ENCODE results near the gene CEP131. TPM values are rescaled to one million over a fixed set of nuclear protein-coding genes. Genes with fewer than 3 reads are reported as not detected.
"Not testable (repeated sequence)": the region's sequence is repeated elsewhere in the genome, so short reads cannot be mapped to it uniquely, and the experiment has no call there.

CEP131 gene
- total and polyA plus RNA-seq, 2 of the 8 experiments (the other 6 are each of a cell fraction or from before 2014, with no cell fraction given), result 5.9 to 23.2 TPM

- H4K8ac ChIP-seq (ENCODE audit: extremely low read depth, insufficient read depth, low read length); H3K9ac ChIP-seq (replicated peaks in 1 of 4; ENCODE audit: extremely low read depth in 1 of 4, low read depth in 3 of 4, low read length in 3 of 4); H3K27ac ChIP-seq (ENCODE audit: low read depth, low read length); H2BK5ac ChIP-seq (ENCODE audit: low read depth, low read length); H3K23me2 ChIP-seq (ENCODE audit: low read depth, low read length); H2BK15ac ChIP-seq (ENCODE audit: low read length); H3K4me2 ChIP-seq (ENCODE audit: insufficient read depth in 1 of 2, low read depth in 2 of 2, low read length in 2 of 2); H4K5ac ChIP-seq (ENCODE audit: insufficient read length, low read depth, low read length); H3K79me1 ChIP-seq (ENCODE audit: low read depth, low read length); H3K14ac ChIP-seq (ENCODE audit: insufficient read length); H3K4ac ChIP-seq (replicated peaks; ENCODE audit: insufficient read length, low read depth, low read length); POLR2A ChIA-PET (ENCODE audit: partially characterized antibody); H3K4me3 ChIP-seq (ENCODE audit: extremely low read depth in 1 of 4, insufficient read depth in 2 of 4, low read depth in 3 of 4, low read length in 4 of 4); DNase-seq (ENCODE audit: low read depth in 1 of 2, low spot score in 2 of 2); H3K23ac ChIP-seq (ENCODE audit: insufficient read length); H2BK120ac ChIP-seq (replicated peaks; ENCODE audit: low read depth, low read length); H3K79me2 ChIP-seq (ENCODE audit: control insufficient read depth in 1 of 2, insufficient read depth in 2 of 2, low read length in 2 of 2); H3K36me3 ChIP-seq (ENCODE audit: control insufficient read depth in 2 of 4, insufficient read depth in 4 of 4, low read length in 3 of 4); H2BK12ac ChIP-seq (ENCODE audit: low read depth, low read length); H4K91ac ChIP-seq (replicated peaks; ENCODE audit: insufficient read length, low read length); H3K9me3 ChIP-seq (ENCODE audit: insufficient read depth in 2 of 2, low read depth in 1 of 2, low read length in 1 of 2); H3K18ac ChIP-seq (ENCODE audit: extremely low read depth, low read length); H2BK20ac ChIP-seq (ENCODE audit: low read length); H3K27me3 ChIP-seq (replicated peaks in 1 of 4; ENCODE audit: control insufficient read depth in 3 of 4, extremely low read depth in 1 of 4, insufficient read depth in 3 of 4, low read length in 3 of 4); H4K20me1 ChIP-seq (replicated peaks in 1 of 2; ENCODE audit: control insufficient read depth in 1 of 2, insufficient read depth in 2 of 2, low read length in 2 of 2); H3K4me1 ChIP-seq (replicated peaks in 1 of 4; ENCODE audit: control insufficient read depth in 3 of 4, insufficient read depth in 4 of 4, low read length in 3 of 4); H3K56ac ChIP-seq (replicated peaks; ENCODE audit: insufficient read length, low read depth, low read length); H2AFZ ChIP-seq (ENCODE audit: low read length); H2AK5ac ChIP-seq (ENCODE audit: low read depth, low read length); FAIRE-seq: not testable (repeated sequence)
- 80% methylated on average over 9 of the region's 10 CpGs; no CpG with 5 or more reads in 1 of the 2 experiments for WGBS, 2 experiments (ENCODE audit: extremely low coverage in 1 of 2, insufficient coverage in 1 of 2, insufficient read length in 1 of 2, insufficient replicate concordance in 2 of 2, low coverage in 1 of 2, low lambda C conversion rate in 2 of 2, missing lambda C conversion rate in 1 of 2)
- CTCF ChIA-PET (ENCODE audit: partially characterized antibody), result interaction anchor here (0.9 to 1.3 kb wide), 2 partner anchors 11 to 33 kb away, joined by 3 read pairs; no protein-coding TSS in a partner anchor
Measured at GRCh38 chr17:81146208-81146607, 76.6 kb downstream of the CEP131 start.

Data from H1 (cell line).